Esophagus squamous epithelium (tissue), 5 donors: ENCODE measurements around the gene GALK2. TPM values are rescaled to one million over a fixed set of nuclear protein-coding genes. Genes with fewer than 3 reads are reported as not detected.
A peak's percentile ranks its signal among the peaks of the same experiment; 100 is the strongest.

Experiments
- DNase-seq: peaks from one replicate; lab custom pipeline; 2025; lab: John Stamatoyannopoulos, UW
- H3K27ac ChIP-seq, 4 donors: fragments of 200-600 bp; sonication (generic); one replicate each; pipeline ENCODE4 v1.5.1; 2016 to 2019; ENCODE audit warnings: mild to moderate bottlenecking in 1 of 4
- H3K27me3 ChIP-seq, 4 donors: fragments of 200-600 bp; sonication (generic); 1 replicate in 3 of 4; 2 replicates in 1 of 4; pipeline versions ENCODE4 v1.5.1 to v1.6.0; 2017 to 2021; ENCODE audit warnings: antibody characterized with exemption in 1 of 4
- H3K36me3 ChIP-seq, 3 donors: fragments of 200-600 bp; sonication (generic); one replicate each; pipeline ENCODE4 v1.5.1; 2016 to 2019
- H3K4me1 ChIP-seq, 3 donors: fragments of 200-600 bp; sonication (generic); one replicate each; pipeline ENCODE4 v1.5.1; 2017 to 2019
- H3K4me3 ChIP-seq, 4 donors: fragments of 200-600 bp; sonication (generic); 1 replicate in 3 of 4; 2 replicates in 1 of 4; pipeline ENCODE4 v1.5.1; 2016 to 2019; ENCODE audit warnings: mild to moderate bottlenecking in 2 of 4, moderate library complexity in 1 of 4
- H3K9me3 ChIP-seq, 3 donors: fragments of 200-600 bp; sonication (generic); one replicate each; pipeline ENCODE4 v1.5.1; 2016 to 2019
- CTCF ChIP-seq, 6 experiments: fragments of 450-650 bp in 4 of 6; fragments of 200-600 bp in 2 of 6; sonication (generic) in 2 of 6; IDR thresholded peaks; one replicate each; pipeline ENCODE4 v1.5.1; 2016 to 2019; ENCODE audit warnings: antibody characterized with exemption in 6 of 6, mild to moderate bottlenecking in 4 of 6, moderate library complexity in 4 of 6
- POLR2A ChIP-seq, 4 donors: fragments of 450-650 bp; IDR thresholded peaks; one replicate each; pipeline ENCODE4 v1.6.1; 2017; ENCODE audit warnings: antibody characterized with exemption in 4 of 4, mild to moderate bottlenecking in 4 of 4, moderate library complexity in 3 of 4
- WGBS, 2 donors: methylation state at CpG; one replicate each; pipeline ENCODE4 v1.1.5; 2018; 5-methylcytosine and 5-hydroxymethylcytosine counted together
- intact Hi-C: fragments of 100-400 bp; cut with DNase I; formaldehyde crosslinking; loops from one replicate; pipeline ENCODE4 v1.15.0; 2022
- total RNA-seq, 4 donors: library from RNA; depleted of rRNA; stranded (reverse); fragments of >200 nt; gene quantifications; one replicate each; pipeline ENCODE4 v1.1.0, GENCODE V29; 2016
- donor health status: DM: yes; HTN: yes; CAD: no.

GALK2 gene
- total RNA-seq, 4 donors from 2014 or later: 7.2 to 30.5 (median 21.4) TPM

- Histone ChIP-seq H3K27me3 (no peaks in the 10 kb centered on the region), H3K27ac (no peak overlapping the region), H3K4me3 (no peak overlapping the region), H3K9me3 (peaks cover 0 to under 1% (median 0%) of the 10 kb centered on the region in 3 donors), H3K4me1 (peaks cover 0 to 10% (median 0%) of the 10 kb centered on the region in 3 donors), H3K36me3 (peaks cover 0 to 26% (median 0%) of the 10 kb centered on the region in 3 donors)
- TF ChIP-seq POLR2A (IDR thresholded peaks at IDR 0.05): no peak
- peak in 3 of 6 experiments; percentile 28 to 49 (median 29) for TF ChIP-seq CTCF (IDR thresholded peaks at IDR 0.05)
- intact Hi-C loops: no loop called here
- 76 to 79% methylated on average over 5 to 6 of the region's 7 CpGs for WGBS, 2 donors
- no peak for DNase-seq
Observed at GRCh38 chr15:49215768-49216739, 46.0 kb downstream of the GALK2 start.

- no peak for DNase-seq
- WGBS, 2 donors: 62 to 82% methylated on average over 3 of the region's 3 CpGs
- no peaks in the 10 kb centered on the region for H3K27me3 ChIP-seq
- no peaks in the 10 kb centered on the region for H3K4me1 ChIP-seq
- intact Hi-C loops: no loop called here
- no peak overlapping the region for H3K4me3 ChIP-seq
- H3K36me3 ChIP-seq: peaks cover 0 to 43% (median 0%) of the 10 kb centered on the region in 3 donors
- H3K9me3 ChIP-seq: peaks cover 0 to 15% (median 0%) of the 10 kb centered on the region in 3 donors
- no peak for TF ChIP-seq POLR2A (IDR thresholded peaks at IDR 0.05)
- TF ChIP-seq CTCF (IDR thresholded peaks at IDR 0.05): no peak
- no peak overlapping the region for H3K27ac ChIP-seq
Observed at GRCh38 chr15:49223536-49224274, 53.7 kb downstream of the GALK2 start.

- no peaks in the 10 kb centered on the region for H3K4me1 ChIP-seq
- peaks cover 0 to 15% (median 0%) of the 10 kb centered on the region in 3 donors for H3K9me3 ChIP-seq
- no peak overlapping the region for H3K27ac ChIP-seq
- H3K27me3 ChIP-seq: no peaks in the 10 kb centered on the region
- peaks cover 0 to 27% (median 0%) of the 10 kb centered on the region in 3 donors for H3K36me3 ChIP-seq
- no peak overlapping the region for H3K4me3 ChIP-seq
- no peak for TF ChIP-seq CTCF (IDR thresholded peaks at IDR 0.05)
- no peak for TF ChIP-seq POLR2A (IDR thresholded peaks at IDR 0.05)
- WGBS, 2 donors: 94 to 95% methylated on average over 3 of the region's 3 CpGs
- intact Hi-C loops: no loop called here
- DNase-seq: no peak
Observed at GRCh38 chr15:49225572-49226281, 55.7 kb downstream of the GALK2 start.

GRCh38 chr15:49227602-49228001 is 57.6 kb downstream of the GALK2 start:
- Histone ChIP-seq H3K27me3 (no peaks in the 10 kb centered on the region), H3K36me3 (peaks cover 0 to 36% (median 0%) of the 10 kb centered on the region in 3 donors), H3K4me3 (no peak overlapping the region), H3K4me1 (no peaks in the 10 kb centered on the region), H3K9me3 (peaks cover 0 to 6% (median 0%) of the 10 kb centered on the region in 3 donors), H3K27ac (no peak overlapping the region)
- intact Hi-C loops: no loop called here
- TF ChIP-seq CTCF (IDR thresholded peaks at IDR 0.05): no peak
- TF ChIP-seq POLR2A (IDR thresholded peaks at IDR 0.05): no peak
- DNase-seq: no peak
